HTERT RPE-1 (cell line): ENCODE measurements around the gene AP1S3.

Experiments
- in situ Hi-C: fragments of 300-500 bp; cut with MboI; formaldehyde crosslinking; loops from 4 replicates; pipeline ENCODE4 v1.14.3; 2020; ENCODE audit warnings: low sequenced_read_pairs

The AP1S3 gene

GRCh38 chr2:223725986-223726970, 111.1 kb downstream of the AP1S3 start:
- in situ Hi-C loops: no loop called here

DNA sequence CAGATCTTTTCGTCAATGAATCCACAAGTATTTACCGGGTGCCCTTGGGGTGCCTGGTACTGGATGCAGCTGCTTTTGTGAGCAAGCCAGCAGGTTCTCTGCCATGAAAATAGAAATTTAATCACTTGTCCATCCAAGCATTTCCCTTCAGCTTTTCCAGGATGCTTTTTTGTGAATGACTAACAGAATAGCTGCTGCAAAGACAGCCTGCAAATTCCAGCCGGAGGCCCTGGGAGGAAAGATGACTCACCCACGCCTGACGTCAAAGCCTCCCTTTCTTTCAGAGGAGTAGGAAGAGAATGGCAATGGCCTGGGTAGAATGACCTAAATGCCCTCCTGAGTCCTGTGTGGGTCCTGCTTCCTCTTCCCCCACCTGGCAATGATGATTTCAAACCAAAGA, 111.9 kb downstream of the AP1S3 start:
- in situ Hi-C loops: no loop called here

DNA sequence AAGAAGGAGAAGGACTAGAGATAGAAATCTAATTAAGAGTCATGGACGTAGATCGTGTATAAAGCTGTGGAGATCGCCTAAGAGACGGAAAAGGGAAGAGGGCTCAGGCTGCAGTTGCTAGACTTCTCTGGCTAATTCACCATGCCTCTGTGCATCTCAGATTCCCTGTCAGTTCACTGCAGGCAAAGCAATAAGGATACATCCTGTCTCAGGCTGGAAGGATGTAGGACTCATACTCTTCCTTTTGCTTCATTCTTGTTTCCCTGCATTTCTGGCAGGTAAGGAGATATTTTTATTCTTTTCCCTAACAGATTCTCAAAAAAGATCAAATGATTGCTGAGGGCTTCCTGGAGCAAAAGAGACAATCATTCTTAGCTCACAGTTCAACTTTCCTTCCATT, 112.5 kb downstream of the AP1S3 start:
- in situ Hi-C loops: no loop called here

DNA sequence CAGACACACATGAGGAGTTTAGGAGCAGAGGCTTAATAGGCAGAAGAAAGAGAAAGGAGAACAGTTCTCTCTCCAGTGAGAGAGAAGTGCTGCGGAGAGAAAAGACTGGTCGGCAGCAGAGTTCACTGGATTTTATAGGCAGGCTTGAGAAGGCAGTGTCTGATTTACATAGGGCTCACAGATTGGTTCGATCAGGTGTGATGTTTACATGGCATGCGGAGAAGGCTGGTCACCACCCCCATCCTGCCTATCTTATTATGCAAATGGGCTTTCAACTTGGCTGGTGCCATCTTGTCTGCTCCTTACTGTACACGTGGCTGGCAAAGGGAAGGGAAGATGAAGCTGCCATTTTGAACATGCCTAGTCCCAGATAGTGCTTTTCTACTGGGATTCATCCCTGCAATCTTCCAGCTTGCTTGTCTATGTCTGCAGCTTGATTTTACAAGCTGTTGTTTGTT, 113.4 kb downstream of the AP1S3 start:
- in situ Hi-C loops: no loop called here

DNA sequence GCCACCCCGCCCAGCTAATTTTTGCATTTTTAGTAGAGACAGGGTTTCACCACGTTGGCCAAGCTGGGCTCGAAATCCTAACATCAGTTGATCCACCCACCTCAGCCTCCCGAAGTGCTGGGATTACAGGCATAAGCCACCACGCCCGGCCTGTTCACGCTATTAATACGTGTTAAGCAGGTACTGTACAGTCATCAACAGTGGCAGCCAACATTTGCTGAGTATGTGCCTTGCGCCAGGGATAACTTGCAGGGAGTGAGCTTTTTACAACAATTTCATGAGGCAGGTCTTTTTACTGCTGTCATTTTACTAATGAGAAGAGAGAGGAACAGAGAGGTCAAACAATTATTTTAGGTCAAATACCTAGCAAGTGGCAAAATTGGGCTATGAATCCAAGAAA, 115.2 kb downstream of the AP1S3 start:
- in situ Hi-C loops: no loop called here

GRCh38 chr2:223721746-223722145, 115.6 kb downstream of the AP1S3 start:
- in situ Hi-C loops: no loop called here

DNA sequence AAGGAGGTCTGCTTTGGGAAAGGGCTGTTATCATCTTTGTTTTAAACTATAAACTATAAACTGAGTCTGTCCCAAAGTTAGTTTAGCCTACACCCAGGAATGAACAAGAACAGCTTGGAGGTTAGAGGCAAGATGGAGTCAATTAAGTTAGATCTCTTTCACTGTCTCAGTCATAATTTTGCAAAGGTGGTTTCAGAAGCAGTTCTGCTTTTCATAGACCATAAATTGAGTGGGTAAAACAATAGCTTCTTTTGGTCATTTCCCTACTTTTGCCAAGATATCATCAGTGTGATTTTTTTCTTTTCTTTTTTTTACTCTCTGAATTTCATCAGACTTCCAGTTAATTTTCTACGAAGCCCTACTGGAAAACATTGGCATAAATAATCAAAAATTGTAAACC, 117.0 kb downstream of the AP1S3 start:
- in situ Hi-C loops: no loop called here

DNA sequence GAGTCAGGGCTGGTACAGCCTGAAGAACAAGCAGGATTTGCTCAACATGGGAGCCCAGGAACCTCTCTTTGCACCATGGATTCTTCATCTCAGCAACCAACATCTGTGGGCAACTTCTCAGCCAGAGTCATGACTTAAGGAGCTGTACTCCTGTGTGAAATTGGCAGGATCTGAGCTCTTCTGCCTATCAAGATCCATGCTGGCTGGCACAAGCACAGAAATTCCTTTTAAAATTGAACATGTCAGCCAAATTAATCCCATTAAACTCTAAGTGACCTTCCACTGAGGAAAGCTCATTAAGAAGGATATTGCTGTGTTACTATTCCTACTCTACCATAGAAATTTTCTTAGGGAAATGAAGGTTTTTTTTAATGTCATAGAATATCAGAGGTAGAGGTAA, 124.7 kb downstream of the AP1S3 start:
- in situ Hi-C loops: no loop called here

DNA sequence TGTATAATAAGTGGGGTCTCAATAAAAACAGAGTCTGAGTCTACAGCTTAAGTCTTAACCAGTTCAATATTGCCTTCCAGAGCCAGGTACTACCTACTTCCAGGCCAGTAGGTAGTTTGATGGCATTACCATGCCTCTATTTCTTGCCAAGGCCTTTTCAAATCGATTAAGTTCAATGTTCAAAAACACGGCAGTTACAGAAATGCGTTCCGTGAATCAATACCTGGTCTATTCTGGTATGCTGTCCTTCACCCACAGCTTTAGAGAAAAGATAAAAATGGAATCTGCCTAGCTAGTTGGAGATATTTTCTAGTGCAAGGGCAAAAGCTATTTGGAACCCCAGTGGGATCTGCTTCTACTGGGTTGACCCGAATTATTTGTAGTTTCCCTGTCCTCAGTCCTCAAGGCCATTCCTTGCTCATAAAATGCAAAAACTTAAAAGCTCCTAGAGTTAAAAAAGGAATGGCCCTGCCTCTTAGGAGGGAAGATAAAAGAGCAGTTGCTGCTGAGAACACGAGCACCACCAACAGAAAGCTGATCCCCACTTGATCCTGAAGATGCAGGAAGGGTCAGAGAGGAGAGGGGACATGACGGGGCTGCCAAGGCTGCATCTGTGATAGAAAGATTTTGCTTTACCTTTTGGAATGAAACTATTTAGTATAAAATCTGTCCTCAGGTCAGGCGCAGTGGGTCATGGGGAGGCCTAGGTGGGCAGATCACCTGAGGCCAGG, 125.6 kb downstream of the AP1S3 start:
- in situ Hi-C loops: no loop called here
